Panc1 (cell line): ENCODE data around the gene ATG13. TPM values are rescaled to one million over a fixed set of nuclear protein-coding genes. Genes with fewer than 3 reads are reported as not detected.

Experiments used
- ATAC-seq: fragments of 200-7000 bp; cut with Tn5 transposase; 2 replicates; pipeline ENCODE4 v1.9.1; 2020; ENCODE audit warnings: mild to moderate bottlenecking, moderate library complexity
- BruUV-seq: library from RNA; stranded (reverse); fragments of 400-500 nt; replicated peaks from 2 replicates; lab custom pipeline; 2021; lab: Mats Ljungman, UMichigan
- CTCF ChIA-PET: fragments of 300-600 bp; sonication (Branson Sonifier 250); formaldehyde crosslinking; loops from one replicate; lab custom pipeline; 2022; ENCODE audit warnings: antibody characterized with exemption; lab: Charles Lee
- POLR2A ChIA-PET: fragments of 300-600 bp; sonication (Branson Sonifier 250); formaldehyde crosslinking; loops from one replicate; lab custom pipeline; 2022; ENCODE audit warnings: antibody characterized with exemption; lab: Charles Lee
- DNase-seq: peaks from one replicate; pipeline ENCODE4 v3.0.0-alpha.2; 2010; ENCODE audit warnings: low read depth, low spot score
- H3K27ac ChIP-seq: 2 replicates; pipeline ENCODE4 v1.5.1; 2011; ENCODE audit warnings: mild to moderate bottlenecking, low read length, inconsistent platforms
- H3K27me3 ChIP-seq: fragments of 200-500 bp; sonication (Bioruptor generic); 2 replicates; pipeline ENCODE4 v1.6.0; 2014; ENCODE audit warnings: low read length, inconsistent platforms; ENCODE audit not compliant: control insufficient read depth, insufficient read depth
- H3K36me3 ChIP-seq: fragments of 200-500 bp; sonication (Bioruptor generic); 2 replicates; pipeline ENCODE4 v1.5.1; 2014; ENCODE audit warnings: inconsistent platforms, mild to moderate bottlenecking, low read length, moderate library complexity; ENCODE audit not compliant: control insufficient read depth, insufficient read depth
- H3K4me1 ChIP-seq: 2 replicates; pipeline ENCODE4 v1.5.1; 2011; ENCODE audit warnings: inconsistent platforms, mild to moderate bottlenecking, low read length, moderate library complexity; ENCODE audit not compliant: control insufficient read depth, insufficient read depth
- H3K4me3 ChIP-seq, 2 experiments: 2 replicates each; pipeline ENCODE4 v1.5.1; 2011 to 2012; ENCODE audit warnings: low read depth in 2 of 2, low read length in 2 of 2, mild to moderate bottlenecking in 2 of 2, inconsistent platforms in 1 of 2, moderate library complexity in 1 of 2
- H3K9me3 ChIP-seq: fragments of 200-500 bp; sonication (Bioruptor generic); 2 replicates; pipeline ENCODE4 v1.5.1; 2014; ENCODE audit warnings: low read depth, mild to moderate bottlenecking, inconsistent platforms, low read length, moderate library complexity; ENCODE audit not compliant: control insufficient read depth, insufficient read depth
- POLR2AphosphoS5 ChIP-seq: IDR thresholded peaks from 2 replicates; pipeline ENCODE4 v1.6.1; 2012; ENCODE audit warnings: mild to moderate bottlenecking, low read depth, low read length, moderate library complexity
- SIN3A ChIP-seq: IDR thresholded peaks from 2 replicates; pipeline ENCODE4 v1.6.1; 2012; ENCODE audit warnings: low read depth, mild to moderate bottlenecking, low read length, moderate library complexity, borderline replicate concordance; ENCODE audit not compliant: insufficient read depth
- TCF7L2 ChIP-seq: IDR thresholded peaks from 2 replicates; pipeline ENCODE4 v1.6.1; 2011; ENCODE audit warnings: mild to moderate bottlenecking, low read depth, low read length, inconsistent platforms
- in situ Hi-C: cut with HindIII; loops from 2 replicates; pipeline ENCODE4 v1.10.0; 2016; ENCODE audit warnings: low sequenced_read_pairs, low pct_unique_long_range_greater_than_20kb
- intact Hi-C: fragments of 100-400 bp; cut with micrococcal nuclease; formaldehyde crosslinking; loops from one replicate; pipeline ENCODE4 v1.10.0; 2022; ENCODE audit not compliant: unreplicated experiment
- total RNA-seq: library from RNA; stranded (reverse); gene quantifications from one replicate; pipeline ENCODE4 v1.2.1, GENCODE V29; 2021; ENCODE audit not compliant: unreplicated experiment
- TF ChIP-seq, protein P1 (sequence below), 2 experiments: IDR thresholded peaks; 2 replicates each; pipeline ENCODE4 v1.6.1; 2011 to 2012; ENCODE audit warnings: low read depth in 2 of 2, control low read depth in 1 of 2, low read length in 1 of 2, mild to moderate bottlenecking in 1 of 2, moderate library complexity in 1 of 2; ENCODE audit not compliant: insufficient read depth in 1 of 2
- TF ChIP-seq, protein P2 (sequence below): fragments of 450-650 bp; IDR thresholded peaks from 2 replicates; pipeline ENCODE4 v1.5.1; 2017; ENCODE audit warnings: mild to moderate bottlenecking

ATG13 gene
- total RNA-seq, 1 experiment from 2014 or later: 57.9 TPM

- ChIA-PET CTCF (no interaction called here), POLR2A (interaction anchor here (0.7 kb wide), 1 partner anchor 71 kb away, joined by 3 read pairs; no protein-coding TSS in a partner anchor)
- Histone ChIP-seq H3K27me3 (no peaks in the 10 kb centered on the region), H3K4me3 (no peak overlapping the region), H3K27ac (no peak overlapping the region), H3K4me1 (no peaks in the 10 kb centered on the region), H3K36me3 (no peaks in the 10 kb centered on the region), H3K9me3 (no peaks in the 10 kb centered on the region)
- TF ChIP-seq SIN3A: no peak
- TF ChIP-seq, protein P1, sequence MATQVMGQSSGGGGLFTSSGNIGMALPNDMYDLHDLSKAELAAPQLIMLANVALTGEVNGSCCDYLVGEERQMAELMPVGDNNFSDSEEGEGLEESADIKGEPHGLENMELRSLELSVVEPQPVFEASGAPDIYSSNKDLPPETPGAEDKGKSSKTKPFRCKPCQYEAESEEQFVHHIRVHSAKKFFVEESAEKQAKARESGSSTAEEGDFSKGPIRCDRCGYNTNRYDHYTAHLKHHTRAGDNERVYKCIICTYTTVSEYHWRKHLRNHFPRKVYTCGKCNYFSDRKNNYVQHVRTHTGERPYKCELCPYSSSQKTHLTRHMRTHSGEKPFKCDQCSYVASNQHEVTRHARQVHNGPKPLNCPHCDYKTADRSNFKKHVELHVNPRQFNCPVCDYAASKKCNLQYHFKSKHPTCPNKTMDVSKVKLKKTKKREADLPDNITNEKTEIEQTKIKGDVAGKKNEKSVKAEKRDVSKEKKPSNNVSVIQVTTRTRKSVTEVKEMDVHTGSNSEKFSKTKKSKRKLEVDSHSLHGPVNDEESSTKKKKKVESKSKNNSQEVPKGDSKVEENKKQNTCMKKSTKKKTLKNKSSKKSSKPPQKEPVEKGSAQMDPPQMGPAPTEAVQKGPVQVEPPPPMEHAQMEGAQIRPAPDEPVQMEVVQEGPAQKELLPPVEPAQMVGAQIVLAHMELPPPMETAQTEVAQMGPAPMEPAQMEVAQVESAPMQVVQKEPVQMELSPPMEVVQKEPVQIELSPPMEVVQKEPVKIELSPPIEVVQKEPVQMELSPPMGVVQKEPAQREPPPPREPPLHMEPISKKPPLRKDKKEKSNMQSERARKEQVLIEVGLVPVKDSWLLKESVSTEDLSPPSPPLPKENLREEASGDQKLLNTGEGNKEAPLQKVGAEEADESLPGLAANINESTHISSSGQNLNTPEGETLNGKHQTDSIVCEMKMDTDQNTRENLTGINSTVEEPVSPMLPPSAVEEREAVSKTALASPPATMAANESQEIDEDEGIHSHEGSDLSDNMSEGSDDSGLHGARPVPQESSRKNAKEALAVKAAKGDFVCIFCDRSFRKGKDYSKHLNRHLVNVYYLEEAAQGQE (IDR thresholded peaks at IDR 0.05; ENCODE audit: insufficient read depth in 1 of 2, low read depth in 2 of 2, low read length in 1 of 2): no peak
- TF ChIP-seq, protein P2, sequence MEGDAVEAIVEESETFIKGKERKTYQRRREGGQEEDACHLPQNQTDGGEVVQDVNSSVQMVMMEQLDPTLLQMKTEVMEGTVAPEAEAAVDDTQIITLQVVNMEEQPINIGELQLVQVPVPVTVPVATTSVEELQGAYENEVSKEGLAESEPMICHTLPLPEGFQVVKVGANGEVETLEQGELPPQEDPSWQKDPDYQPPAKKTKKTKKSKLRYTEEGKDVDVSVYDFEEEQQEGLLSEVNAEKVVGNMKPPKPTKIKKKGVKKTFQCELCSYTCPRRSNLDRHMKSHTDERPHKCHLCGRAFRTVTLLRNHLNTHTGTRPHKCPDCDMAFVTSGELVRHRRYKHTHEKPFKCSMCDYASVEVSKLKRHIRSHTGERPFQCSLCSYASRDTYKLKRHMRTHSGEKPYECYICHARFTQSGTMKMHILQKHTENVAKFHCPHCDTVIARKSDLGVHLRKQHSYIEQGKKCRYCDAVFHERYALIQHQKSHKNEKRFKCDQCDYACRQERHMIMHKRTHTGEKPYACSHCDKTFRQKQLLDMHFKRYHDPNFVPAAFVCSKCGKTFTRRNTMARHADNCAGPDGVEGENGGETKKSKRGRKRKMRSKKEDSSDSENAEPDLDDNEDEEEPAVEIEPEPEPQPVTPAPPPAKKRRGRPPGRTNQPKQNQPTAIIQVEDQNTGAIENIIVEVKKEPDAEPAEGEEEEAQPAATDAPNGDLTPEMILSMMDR: no peak
- TF ChIP-seq POLR2AphosphoS5: no peak
- intact Hi-C loops (no loop called here), in situ Hi-C loops (no loop called here)
- ATAC-seq (no peak), DNase-seq (no peak)
- BruUV-seq: no TSS peak
Measured at GRCh38 chr11:46690702-46691101, 73.3 kb downstream of the ATG13 start.

DNA sequence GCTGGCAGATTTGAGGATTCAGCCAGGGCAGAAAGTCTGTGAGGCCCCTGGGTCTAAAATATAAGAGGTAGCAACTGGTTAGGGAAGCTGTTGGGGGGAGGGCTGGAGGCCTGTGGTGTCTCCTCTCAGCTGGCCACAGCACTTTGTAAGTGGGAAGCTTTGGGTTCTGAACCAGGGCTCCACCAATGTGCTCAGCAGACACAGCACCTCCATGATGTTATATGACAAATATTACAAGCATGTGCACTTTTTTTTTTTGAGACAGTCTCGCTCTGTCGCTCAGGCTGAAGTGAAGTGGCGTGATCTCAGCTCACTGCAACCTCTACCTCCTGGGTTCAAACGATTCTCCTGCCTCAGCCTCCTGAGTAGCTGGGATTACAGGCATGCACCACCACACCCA lies 75.1 kb downstream of the ATG13 start:
- CTCF ChIA-PET: interaction anchor here (0.6 kb wide), 1 partner anchor 23 kb away, joined by 3 read pairs; no protein-coding TSS in a partner anchor
- POLR2A ChIA-PET: interaction anchor here (0.6 kb wide), 1 partner anchor 107 kb away, joined by 11 read pairs; no protein-coding TSS in a partner anchor
- TF ChIP-seq, protein P1 (IDR thresholded peaks at IDR 0.05; ENCODE audit: insufficient read depth in 1 of 2, low read depth in 2 of 2, low read length in 1 of 2): no peak
- no peak for TF ChIP-seq TCF7L2
- TF ChIP-seq POLR2AphosphoS5: no peak
- TF ChIP-seq, protein P2: no peak
- TF ChIP-seq SIN3A: no peak
- DNase-seq (no peak), ATAC-seq (no peak)
- Histone ChIP-seq H3K27me3 (no peaks in the 10 kb centered on the region), H3K36me3 (no peaks in the 10 kb centered on the region), H3K4me3 (no peak overlapping the region), H3K27ac (no peak overlapping the region), H3K9me3 (no peaks in the 10 kb centered on the region), H3K4me1 (no peaks in the 10 kb centered on the region)
- in situ Hi-C loops (no loop called here), intact Hi-C loops (no loop called here)
- BruUV-seq: no TSS peak
